Activated CD4-positive, alpha-beta T cell treated with anti-CD3 and anti-CD28 coated beads, Interleukin-2, amount 10 ng/mL, durations not matched to agents 24 days and 14 days (primary cell): Measurements from ENCODE around the gene GALNT9. TPM values are rescaled to one million over a fixed set of nuclear protein-coding genes. Genes with fewer than 3 reads are reported as not detected.
"Not testable (repeated sequence)": the region's sequence is repeated elsewhere in the genome, so short reads cannot be mapped to it uniquely, and the experiment has no call there.

Source experiments
- DNase-seq: peaks from one replicate; pipeline ENCODE4 v3.0.0; 2022
- H3K27ac Mint-ChIP-seq: one replicate; pipeline ENCODE4 v1.8.0; 2022; ENCODE audit warnings: mild to moderate bottlenecking, mixed read lengths
- H3K27me3 Mint-ChIP-seq: one replicate; pipeline ENCODE4 v1.8.0; 2022; ENCODE audit warnings: mixed read lengths
- H3K36me3 Mint-ChIP-seq: one replicate; pipeline ENCODE4 v1.8.0; 2022; ENCODE audit warnings: low read depth, mild to moderate bottlenecking, mixed read lengths
- H3K4me1 Mint-ChIP-seq: one replicate; pipeline ENCODE4 v1.8.0; 2021; ENCODE audit warnings: mixed read lengths
- H3K4me3 Mint-ChIP-seq: one replicate; pipeline ENCODE4 v1.8.0; 2022; ENCODE audit warnings: mild to moderate bottlenecking, moderate library complexity, mixed read lengths
- H3K9me3 Mint-ChIP-seq: one replicate; pipeline ENCODE4 v1.8.0; 2021; ENCODE audit warnings: mixed read lengths
- intact Hi-C: fragments of 100-400 bp; cut with micrococcal nuclease; formaldehyde crosslinking; loops from one replicate; pipeline ENCODE4 v1.15.1; 2023
- total RNA-seq: library from RNA; stranded (reverse); gene quantifications from 2 replicates; pipeline ENCODE4 v1.2.3, GENCODE V29; 2022

The GALNT9 gene
- total RNA-seq, 1 donor from 2014 or later = not detected

DNA sequence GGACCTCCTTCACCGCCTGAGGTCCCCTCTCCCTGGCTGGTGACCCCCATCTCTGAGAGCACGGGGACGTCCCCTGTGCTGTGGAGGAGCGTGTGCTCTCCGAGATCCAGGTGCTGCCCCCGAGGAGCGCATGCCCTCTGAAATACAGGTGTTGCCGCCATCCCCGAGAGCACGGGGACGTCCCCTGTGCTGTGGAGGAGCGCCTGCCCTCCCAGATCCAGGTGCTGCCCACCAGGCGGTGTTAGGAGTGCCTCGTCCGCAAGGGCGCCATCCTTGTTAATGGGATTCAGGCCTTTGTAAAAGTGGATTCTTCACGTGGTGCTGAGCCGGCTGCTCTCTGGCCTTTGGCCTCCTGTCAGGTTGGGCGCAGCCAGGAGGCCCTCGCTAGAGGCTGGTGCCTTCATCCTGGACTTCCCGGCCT, 175.0 kb downstream of the GALNT9 start:
- H3K27ac Mint-ChIP-seq = peak overlapping the region; percentile 23
- no peaks in the 10 kb centered on the region for H3K27me3 Mint-ChIP-seq
- H3K9me3 Mint-ChIP-seq = no peaks in the 10 kb centered on the region
- no peak overlapping the region for H3K4me3 Mint-ChIP-seq
- H3K36me3 Mint-ChIP-seq = no peaks in the 10 kb centered on the region
- no peak for DNase-seq
- intact Hi-C loops = loop anchor here (1.0 to 10.0 kb wide), 4 partner anchors 33 to 460 kb away; partner anchors contain the start of genes LRCOL1 and P2RX2
- peaks cover 1% of the 10 kb centered on the region for H3K4me1 Mint-ChIP-seq

- peak; percentile 91 for DNase-seq
- no peaks in the 10 kb centered on the region for H3K36me3 Mint-ChIP-seq
- H3K4me1 Mint-ChIP-seq = peaks cover 1% of the 10 kb centered on the region
- H3K27me3 Mint-ChIP-seq = no peaks in the 10 kb centered on the region
- H3K9me3 Mint-ChIP-seq = no peaks in the 10 kb centered on the region
- no peak overlapping the region for H3K4me3 Mint-ChIP-seq
- no peak overlapping the region for H3K27ac Mint-ChIP-seq
- intact Hi-C loops = loop anchor here (1.0 to 10.0 kb wide), 4 partner anchors 34 to 461 kb away; partner anchors contain the start of genes LRCOL1 and P2RX2
These were observed 175.7 kb downstream of the GALNT9 start for GRCh38 chr12:132153501-132154340.

GRCh38 chr12:132152953-132153352, 176.4 kb downstream of the GALNT9 start:
- no peaks in the 10 kb centered on the region for H3K27me3 Mint-ChIP-seq
- no peak overlapping the region for H3K27ac Mint-ChIP-seq
- H3K9me3 Mint-ChIP-seq = no peaks in the 10 kb centered on the region
- peaks cover 1% of the 10 kb centered on the region for H3K4me1 Mint-ChIP-seq
- H3K4me3 Mint-ChIP-seq = no peak overlapping the region
- no peak for DNase-seq
- H3K36me3 Mint-ChIP-seq = peaks cover 3% of the 10 kb centered on the region
- intact Hi-C loops = loop anchor here (5.0 to 10.0 kb wide), 2 partner anchors 34 to 462 kb away; partner anchors contain the start of genes LRCOL1 and P2RX2

GRCh38 chr12:132152411-132152821, 177.0 kb downstream of the GALNT9 start:
- no peak for DNase-seq
- no peak overlapping the region for H3K27ac Mint-ChIP-seq
- H3K36me3 Mint-ChIP-seq = peaks cover 3% of the 10 kb centered on the region
- peaks cover 1% of the 10 kb centered on the region for H3K4me1 Mint-ChIP-seq
- H3K4me3 Mint-ChIP-seq = no peak overlapping the region
- intact Hi-C loops = loop anchor here (5.0 to 10.0 kb wide), 2 partner anchors 35 to 462 kb away; partner anchors contain the start of genes LRCOL1 and P2RX2
- no peaks in the 10 kb centered on the region for H3K27me3 Mint-ChIP-seq
- H3K9me3 Mint-ChIP-seq = no peaks in the 10 kb centered on the region

DNA sequence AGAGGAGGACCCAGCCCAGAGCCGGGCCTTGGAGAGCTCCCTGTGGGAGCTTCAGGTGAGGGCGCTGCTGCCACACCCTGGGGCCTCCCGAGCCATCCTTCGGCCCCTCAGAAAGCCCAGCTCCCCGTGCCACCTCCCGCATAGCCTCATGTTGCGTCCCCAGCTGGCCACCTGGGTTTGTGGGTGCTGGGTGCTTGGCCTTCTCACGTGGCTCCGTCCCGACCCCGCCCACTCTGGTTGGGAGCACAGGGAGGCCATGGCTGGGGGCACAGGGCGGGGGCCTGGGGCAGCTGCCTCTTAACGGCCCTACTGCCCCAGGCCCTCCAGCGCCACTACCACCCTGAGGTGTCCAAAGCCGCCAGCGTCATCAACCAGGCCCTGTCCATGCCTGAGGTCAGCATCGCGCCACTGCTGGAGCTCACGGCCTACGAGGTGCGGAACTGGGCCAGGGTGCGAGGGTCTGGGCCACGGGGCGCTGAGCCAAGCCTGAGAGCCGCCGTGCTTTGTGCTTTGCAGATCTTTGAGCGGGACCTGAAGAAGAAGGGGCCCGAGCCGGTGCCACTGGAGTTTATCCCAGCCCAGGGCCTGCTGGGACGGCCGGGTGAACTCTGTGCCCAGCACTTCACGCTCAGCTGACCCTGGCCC, 177.5 kb downstream of the GALNT9 start:
- Mint-ChIP-seq H3K4me1 (peaks cover 1% of the 10 kb centered on the region), H3K9me3 (no peaks in the 10 kb centered on the region), H3K4me3 (no peak overlapping the region), H3K36me3 (peaks cover 3% of the 10 kb centered on the region), H3K27me3 (no peaks in the 10 kb centered on the region), H3K27ac (no peak overlapping the region)
- intact Hi-C loops = loop anchor here (5.0 to 10.0 kb wide), 2 partner anchors 35 to 463 kb away; partner anchors contain the start of genes LRCOL1 and P2RX2
- DNase-seq = no peak

- H3K36me3 Mint-ChIP-seq = peaks cover 9% of the 10 kb centered on the region
- intact Hi-C loops = loop anchor here (5.0 to 10.0 kb wide), 2 partner anchors 36 to 464 kb away; partner anchors contain the start of genes LRCOL1 and P2RX2
- no peak overlapping the region for H3K27ac Mint-ChIP-seq
- DNase-seq = no peak
- no peaks in the 10 kb centered on the region for H3K9me3 Mint-ChIP-seq
- peaks cover 4% of the 10 kb centered on the region for H3K4me1 Mint-ChIP-seq
- no peak overlapping the region for H3K4me3 Mint-ChIP-seq
- no peaks in the 10 kb centered on the region for H3K27me3 Mint-ChIP-seq
These were observed 178.1 kb downstream of the GALNT9 start for GRCh38 chr12:132151145-132151765.

DNA sequence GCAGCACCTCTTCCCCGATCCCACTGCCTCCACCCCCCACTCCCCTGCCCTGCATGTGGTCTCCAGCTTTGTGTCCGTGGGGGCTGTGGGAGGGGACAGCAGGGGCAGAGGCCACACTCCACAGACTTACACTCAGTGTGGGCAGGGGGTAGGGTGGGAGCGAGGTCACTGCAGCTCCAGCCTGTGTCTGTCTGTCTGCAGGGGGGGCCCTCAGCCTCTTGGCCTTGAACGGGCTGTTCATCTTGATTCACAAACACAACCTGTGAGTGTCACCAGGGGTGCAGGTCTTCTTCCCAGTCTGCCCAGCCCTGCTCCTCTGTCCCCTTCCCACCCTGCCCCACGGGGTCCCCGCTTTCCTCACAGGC, 178.6 kb downstream of the GALNT9 start:
- H3K4me3 Mint-ChIP-seq = no peak overlapping the region
- no peak for DNase-seq
- H3K4me1 Mint-ChIP-seq = peaks cover 9% of the 10 kb centered on the region
- peaks cover 13% of the 10 kb centered on the region for H3K36me3 Mint-ChIP-seq
- H3K9me3 Mint-ChIP-seq = no peaks in the 10 kb centered on the region
- H3K27ac Mint-ChIP-seq = no peak overlapping the region
- no peaks in the 10 kb centered on the region for H3K27me3 Mint-ChIP-seq
- intact Hi-C loops = loop anchor here (5.0 to 10.0 kb wide), 2 partner anchors 37 to 464 kb away; partner anchors contain the start of genes LRCOL1 and P2RX2

DNA sequence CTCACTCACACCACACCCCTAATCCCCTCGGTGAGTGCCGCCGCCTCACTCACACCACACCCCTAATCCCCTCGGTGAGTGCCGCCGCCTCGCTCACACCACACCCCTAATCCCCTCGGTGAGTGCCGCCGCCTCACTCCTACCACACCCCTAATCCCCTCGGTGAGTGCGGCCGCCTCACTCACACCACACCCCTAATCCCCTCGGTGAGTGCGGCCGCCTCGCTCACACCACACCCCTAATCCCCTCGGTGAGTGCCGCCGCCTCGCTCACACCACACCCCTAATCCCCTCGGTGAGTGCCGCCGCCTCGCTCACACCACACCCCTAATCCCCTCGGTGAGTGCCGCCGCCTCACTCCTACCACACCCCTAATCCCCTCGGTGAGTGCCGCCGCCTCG, 179.9 kb downstream of the GALNT9 start:
- H3K4me3 Mint-ChIP-seq, intact Hi-C loops, H3K27ac Mint-ChIP-seq, H3K9me3 Mint-ChIP-seq, H3K27me3 Mint-ChIP-seq, DNase-seq: not testable (repeated sequence)
- peaks cover 13% of the 10 kb centered on the region for H3K36me3 Mint-ChIP-seq
- H3K4me1 Mint-ChIP-seq = peaks cover 14% of the 10 kb centered on the region

- intact Hi-C loops = no loop called here
- H3K4me3 Mint-ChIP-seq = no peak overlapping the region
- peaks cover 2% of the 10 kb centered on the region for H3K27me3 Mint-ChIP-seq
- H3K36me3 Mint-ChIP-seq = peaks cover 16% of the 10 kb centered on the region
- H3K4me1 Mint-ChIP-seq = peaks cover 15% of the 10 kb centered on the region
- no peak overlapping the region for H3K27ac Mint-ChIP-seq
- no peak for DNase-seq
- no peaks in the 10 kb centered on the region for H3K9me3 Mint-ChIP-seq
These were observed 180.9 kb downstream of the GALNT9 start for GRCh38 chr12:132148368-132149045.

DNA sequence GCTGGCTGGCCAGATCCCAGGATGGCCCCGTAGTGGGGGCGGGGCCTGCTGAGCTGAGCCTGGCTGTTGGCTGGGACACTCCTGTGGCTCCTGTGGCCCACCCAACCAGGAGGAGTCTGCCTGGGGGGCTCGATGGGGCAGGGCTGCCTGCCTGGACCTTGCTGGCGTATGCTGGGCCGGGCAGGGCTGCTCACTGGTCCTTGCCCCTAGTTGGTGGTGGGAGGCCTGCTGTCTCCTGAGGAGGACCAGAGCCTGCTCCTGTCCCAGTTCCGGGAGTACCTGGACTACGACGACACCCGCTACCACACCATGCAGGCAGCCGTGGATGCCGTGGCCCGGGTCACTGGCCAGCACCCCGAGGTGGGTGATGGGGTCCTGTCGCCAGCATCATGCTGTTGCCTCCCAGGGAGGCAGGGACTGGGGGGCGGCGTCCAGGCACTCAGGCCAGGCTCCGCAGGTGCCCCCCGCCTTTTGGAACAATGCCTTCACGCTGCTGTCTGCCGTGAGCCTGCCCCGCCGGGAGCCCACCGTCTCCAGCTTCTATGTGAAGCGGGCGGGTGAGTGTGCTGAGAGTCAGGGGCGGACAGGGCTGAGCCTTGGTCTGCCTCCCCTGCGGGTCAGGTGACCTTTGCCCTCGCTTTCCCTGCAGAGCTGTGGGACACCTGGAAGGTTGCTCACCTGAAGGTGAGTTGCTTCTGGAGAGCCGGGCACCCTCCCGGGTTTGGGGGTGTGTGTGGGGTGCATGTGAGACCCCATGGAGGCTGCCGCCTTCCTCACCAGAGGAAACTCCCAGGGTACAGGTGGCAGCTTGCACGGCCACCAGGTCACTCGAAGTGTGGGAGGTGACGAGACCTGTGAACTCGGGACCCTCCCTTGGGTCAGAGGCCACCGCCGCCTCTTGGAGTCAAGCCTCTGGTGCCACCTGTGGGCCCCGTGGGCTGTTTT, 181.7 kb downstream of the GALNT9 start:
- peaks cover 19% of the 10 kb centered on the region for H3K36me3 Mint-ChIP-seq
- H3K4me3 Mint-ChIP-seq = no peak overlapping the region
- H3K27ac Mint-ChIP-seq = no peak overlapping the region
- intact Hi-C loops = no loop called here
- peaks cover 20% of the 10 kb centered on the region for H3K4me1 Mint-ChIP-seq
- H3K27me3 Mint-ChIP-seq = peaks cover 2% of the 10 kb centered on the region
- no peaks in the 10 kb centered on the region for H3K9me3 Mint-ChIP-seq
- DNase-seq = no peak

GRCh38 chr12:132146772-132147422, 182.5 kb downstream of the GALNT9 start:
- peak overlapping the region; percentile 66 for H3K27ac Mint-ChIP-seq

More at GRCh38 chr12:132146772-132147422, 182.5 kb downstream of the GALNT9 start:
- intact Hi-C loops = no loop called here
- Mint-ChIP-seq H3K4me3 (no peak overlapping the region), H3K27me3 (peaks cover 2% of the 10 kb centered on the region), H3K4me1 (peaks cover 21% of the 10 kb centered on the region), H3K9me3 (no peaks in the 10 kb centered on the region), H3K36me3 (peaks cover 19% of the 10 kb centered on the region)
- no peak for DNase-seq
